BJ (cell line): ENCODE results near the gene ADORA2B. TPM values are rescaled to one million over a fixed set of nuclear protein-coding genes. Genes with fewer than 3 reads are reported as not detected.

Source experiments
- CTCF ChIA-PET: fragments of 350-600 bp; formaldehyde crosslinking; extraction: SDS; loops from one replicate; lab custom pipeline; 2021; ENCODE audit warnings: antibody characterized with exemption, inconsistent platforms; lab: Yijun Ruan, JAX
- POLR2A ChIA-PET: fragments of 300-600 bp; sonication (Branson Sonifier 250); formaldehyde crosslinking; extraction: SDS; loops from one replicate; lab custom pipeline; 2021; ENCODE audit warnings: antibody characterized with exemption; lab: Charles Lee
- DNase-seq: peaks from one replicate; pipeline ENCODE4 v3.0.0-alpha.2; 2011; ENCODE audit warnings: low read depth
- H3K27me3 ChIP-seq: 2 replicates; pipeline ENCODE4 v1.6.0; 2011; ENCODE audit warnings: low read length; ENCODE audit not compliant: control insufficient read depth, insufficient read depth
- H3K36me3 ChIP-seq: 2 replicates; pipeline ENCODE4 v1.5.1; 2011; ENCODE audit warnings: low read length; ENCODE audit not compliant: control insufficient read depth, insufficient read depth
- H3K4me3 ChIP-seq: 2 replicates; pipeline ENCODE4 v1.5.1; 2011; ENCODE audit warnings: low read depth, mild to moderate bottlenecking, control low read depth, low read length
- polyA plus RNA-seq: library from polyadenylated mRNA; depleted of rRNA; stranded (reverse); fragments of >200 nt; gene quantifications from 2 replicates; pipeline ENCODE4 v1.2.3, GENCODE V29; 2011
- TF ChIP-seq, protein P1 (sequence below): IDR thresholded peaks from 2 replicates; pipeline ENCODE4 v1.5.1; 2011; ENCODE audit warnings: low read depth, mild to moderate bottlenecking, control low read depth, inconsistent platforms, low read length, moderate library complexity; ENCODE audit not compliant: insufficient read depth

Gene ADORA2B
- polyA plus RNA-seq, 1 experiment = 10.5 TPM

DNA sequence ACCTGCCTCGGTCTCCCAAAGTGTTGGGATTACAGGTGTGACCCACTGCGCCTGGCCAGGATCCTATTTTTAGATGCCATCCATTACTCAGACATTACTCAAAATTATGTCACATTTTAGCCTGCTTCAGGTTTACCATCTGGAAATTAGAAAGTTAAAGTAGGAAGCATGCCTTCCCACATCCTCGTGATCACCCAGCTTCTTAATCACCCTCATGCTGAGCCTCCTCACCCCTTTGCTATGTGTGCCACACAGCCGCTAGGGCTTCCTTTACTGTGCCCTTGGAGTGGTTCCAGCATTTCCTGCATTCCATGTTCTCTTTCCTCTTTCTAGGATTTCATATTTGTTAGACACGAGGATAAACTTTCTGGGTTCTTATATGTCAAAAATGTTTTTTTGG is 9.3 kb downstream of the ADORA2B start:
- H3K36me3 ChIP-seq = peaks cover 1% of the 10 kb centered on the region; the same call in 1 of the 2 replicates
- H3K27me3 ChIP-seq = no peaks in the 10 kb centered on the region
- POLR2A ChIA-PET = no interaction called here
- peak; percentile 51 for DNase-seq
- H3K4me3 ChIP-seq = no peak overlapping the region
- CTCF ChIA-PET = interaction anchor here (0.6 to 0.9 kb wide), 2 partner anchors 28 to 126 kb away, joined by 3 read pairs; no protein-coding TSS in a partner anchor
- TF ChIP-seq, protein P1, sequence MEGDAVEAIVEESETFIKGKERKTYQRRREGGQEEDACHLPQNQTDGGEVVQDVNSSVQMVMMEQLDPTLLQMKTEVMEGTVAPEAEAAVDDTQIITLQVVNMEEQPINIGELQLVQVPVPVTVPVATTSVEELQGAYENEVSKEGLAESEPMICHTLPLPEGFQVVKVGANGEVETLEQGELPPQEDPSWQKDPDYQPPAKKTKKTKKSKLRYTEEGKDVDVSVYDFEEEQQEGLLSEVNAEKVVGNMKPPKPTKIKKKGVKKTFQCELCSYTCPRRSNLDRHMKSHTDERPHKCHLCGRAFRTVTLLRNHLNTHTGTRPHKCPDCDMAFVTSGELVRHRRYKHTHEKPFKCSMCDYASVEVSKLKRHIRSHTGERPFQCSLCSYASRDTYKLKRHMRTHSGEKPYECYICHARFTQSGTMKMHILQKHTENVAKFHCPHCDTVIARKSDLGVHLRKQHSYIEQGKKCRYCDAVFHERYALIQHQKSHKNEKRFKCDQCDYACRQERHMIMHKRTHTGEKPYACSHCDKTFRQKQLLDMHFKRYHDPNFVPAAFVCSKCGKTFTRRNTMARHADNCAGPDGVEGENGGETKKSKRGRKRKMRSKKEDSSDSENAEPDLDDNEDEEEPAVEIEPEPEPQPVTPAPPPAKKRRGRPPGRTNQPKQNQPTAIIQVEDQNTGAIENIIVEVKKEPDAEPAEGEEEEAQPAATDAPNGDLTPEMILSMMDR = 0 out of 2 replicates have a peak, but pooled peaks have one; percentile 11

DNA sequence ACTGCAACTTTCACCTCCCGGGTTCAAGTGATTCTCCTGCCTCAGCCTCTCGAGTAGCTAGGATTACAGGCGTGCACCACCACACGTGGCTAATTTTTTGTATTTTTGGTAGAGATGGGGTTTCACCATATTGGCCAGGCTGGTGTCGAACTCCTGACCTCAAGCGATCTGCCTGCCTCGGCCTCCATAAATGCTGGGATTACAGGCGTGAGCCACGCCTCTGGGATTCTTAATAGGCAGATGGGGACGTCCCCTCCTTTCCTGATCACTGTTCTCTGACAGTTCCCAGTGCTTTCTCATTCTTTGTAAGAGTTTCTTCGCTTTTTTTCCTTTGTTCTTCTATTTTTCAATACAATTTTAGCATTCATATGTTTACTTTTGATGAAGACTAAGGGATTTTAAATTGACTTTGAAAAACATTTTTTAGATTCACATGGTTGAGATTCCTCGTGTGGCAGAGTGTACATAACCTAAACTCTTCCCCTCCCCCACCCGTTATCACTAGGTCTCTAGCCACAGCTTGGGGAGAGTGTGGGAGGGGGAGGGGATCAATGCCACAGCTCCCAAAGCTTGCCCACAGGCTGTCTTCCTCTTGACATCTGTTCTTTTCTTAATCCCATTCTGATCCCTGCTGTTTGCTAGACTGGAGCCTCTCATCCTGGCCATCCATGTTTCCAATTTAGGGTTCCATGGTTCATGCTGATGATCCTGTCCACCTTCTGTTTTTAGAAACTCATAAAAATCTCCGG is 11.0 kb downstream of the ADORA2B start:
- Histone ChIP-seq H3K4me3 (no peak overlapping the region), H3K36me3 (no peaks in the 10 kb centered on the region), H3K27me3 (no peaks in the 10 kb centered on the region)
- CTCF ChIA-PET = interaction anchor here (1.1 kb wide), 1 partner anchor 10 kb away, joined by 3 read pairs; the partner anchor contains the start of gene ADORA2B
- TF ChIP-seq, protein P1 = no peak
- DNase-seq = no peak
- POLR2A ChIA-PET = no interaction called here

DNA sequence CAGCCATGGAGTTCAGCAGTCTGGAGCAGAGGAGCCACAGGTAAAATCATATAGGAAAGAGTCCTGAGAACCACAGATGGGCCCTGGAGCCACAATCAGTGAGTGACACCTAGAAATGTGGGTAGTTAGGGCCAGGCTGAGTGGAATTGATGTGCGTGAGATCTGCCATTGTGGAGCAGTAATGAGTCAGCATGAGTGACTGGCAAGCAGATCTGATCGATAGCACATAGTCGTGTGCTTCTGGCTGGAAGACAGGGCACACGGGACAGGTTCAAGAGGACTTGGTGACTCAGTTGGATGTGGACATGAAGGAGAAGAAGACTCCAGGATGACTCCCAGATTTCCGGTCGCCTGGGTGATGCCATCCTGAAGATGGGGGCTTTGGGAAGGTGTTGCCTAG is 12.3 kb downstream of the ADORA2B start:
- DNase-seq = no peak
- Histone ChIP-seq H3K27me3 (no peaks in the 10 kb centered on the region), H3K36me3 (no peaks in the 10 kb centered on the region), H3K4me3 (no peak overlapping the region)
- CTCF ChIA-PET = interaction anchor here (2.5 kb wide), 1 partner anchor 12 kb away, joined by 14 read pairs; the partner anchor contains the start of gene ADORA2B
- POLR2A ChIA-PET = no interaction called here
- TF ChIP-seq, protein P1 = no peak

DNA sequence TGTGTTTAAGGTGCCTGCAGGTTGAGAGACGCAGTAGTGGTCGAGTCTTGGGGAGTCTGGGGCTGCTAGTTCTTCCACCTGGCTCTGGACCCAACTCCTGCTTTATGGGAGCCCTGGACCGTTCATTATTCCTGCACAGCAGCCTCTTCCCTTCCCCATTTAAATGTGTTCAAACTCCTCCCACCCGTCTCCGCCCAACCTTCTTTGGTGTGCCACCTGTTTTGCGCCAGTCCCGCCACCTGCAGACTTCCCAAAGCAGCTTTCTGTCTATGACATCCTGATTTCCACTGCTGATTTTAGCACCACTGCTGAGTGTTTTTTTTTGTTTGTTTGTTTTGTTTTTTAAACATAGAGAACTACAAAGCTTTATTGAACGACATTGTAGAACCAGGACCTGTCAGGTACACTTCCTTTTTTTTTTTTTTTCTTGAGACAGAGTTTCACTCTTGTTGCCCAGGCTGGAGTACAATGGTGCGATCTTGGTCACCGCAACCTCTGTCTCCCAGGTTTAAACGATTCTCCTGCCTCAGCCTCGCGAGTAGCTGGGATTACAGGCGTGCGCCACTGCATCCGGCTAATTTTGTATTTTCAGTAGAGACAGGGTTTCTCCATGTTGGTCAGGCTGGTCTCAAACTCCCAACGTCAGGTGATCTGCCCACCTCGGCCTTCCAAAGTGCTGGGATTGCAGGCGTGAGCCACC is 12.8 kb downstream of the ADORA2B start:
- POLR2A ChIA-PET = no interaction called here
- H3K36me3 ChIP-seq = no peaks in the 10 kb centered on the region
- no peaks in the 10 kb centered on the region for H3K27me3 ChIP-seq
- no peak for DNase-seq
- CTCF ChIA-PET = interaction anchor here (1.0 to 2.5 kb wide), 3 partner anchors 11 to 406 kb away, joined by 3 to 14 read pairs (median 4); partner anchors contain the start of gene ADORA2B
- TF ChIP-seq, protein P1 = no peak
- H3K4me3 ChIP-seq = no peak overlapping the region

DNA sequence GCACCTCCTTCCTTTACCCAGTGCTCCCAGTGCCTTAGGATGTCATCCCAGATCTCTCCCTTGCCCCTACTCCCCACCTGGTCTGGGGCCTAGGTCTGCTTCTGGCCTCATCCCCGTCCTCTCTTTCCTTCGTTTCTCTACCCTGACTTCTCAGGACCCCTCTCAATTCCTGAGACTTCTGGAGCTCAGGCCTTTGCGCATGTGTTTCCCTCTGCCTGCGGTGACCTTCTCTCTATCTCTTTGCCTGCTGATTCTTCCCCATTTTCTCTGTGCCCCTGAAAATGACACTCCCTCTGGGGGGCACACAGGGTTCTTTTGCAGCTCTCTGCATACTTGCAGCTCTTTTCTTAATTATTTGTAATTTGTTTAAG is 13.5 kb downstream of the ADORA2B start:
- ChIA-PET CTCF (interaction anchor here (1.0 to 2.5 kb wide), 5 partner anchors 9 to 405 kb away, joined by 3 to 14 read pairs (median 4); partner anchors contain the start of gene ADORA2B), POLR2A (no interaction called here)
- Histone ChIP-seq H3K36me3 (no peaks in the 10 kb centered on the region), H3K4me3 (no peak overlapping the region), H3K27me3 (no peaks in the 10 kb centered on the region)
- TF ChIP-seq, protein P1 = no peak
- DNase-seq = no peak
